GM18519 (cell line): Measurements from ENCODE around the gene SLC12A2.

ENCODE experiments used
- ATAC-seq: cut with Tn5 transposase; IDR thresholded peaks from one replicate; pipeline ENCODE4 v1.9.1; 2021; ENCODE audit warnings: mild to moderate bottlenecking, moderate library complexity; ENCODE audit not compliant: unreplicated experiment, low FRiP score

Gene SLC12A2

DNA sequence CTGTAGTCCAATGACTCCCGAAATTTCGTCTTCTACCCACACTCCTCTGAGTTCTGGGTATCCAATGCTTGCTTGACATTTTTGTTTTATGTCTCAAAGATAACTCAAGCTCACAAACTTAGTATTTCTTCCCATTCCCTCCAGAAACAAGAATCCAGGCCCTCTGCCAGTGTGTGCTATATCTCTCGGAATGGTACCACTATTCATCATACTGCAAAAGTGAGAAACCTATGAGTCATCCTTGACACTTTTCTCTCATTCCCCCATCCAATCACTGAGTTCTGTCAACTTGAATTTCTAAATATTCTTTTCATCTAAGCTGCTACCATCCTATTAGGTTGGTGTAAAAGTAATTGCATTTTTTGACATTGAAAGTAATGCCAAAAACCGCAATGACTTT, 9.8 kb downstream of the SLC12A2 start:
- no peak for ATAC-seq

DNA sequence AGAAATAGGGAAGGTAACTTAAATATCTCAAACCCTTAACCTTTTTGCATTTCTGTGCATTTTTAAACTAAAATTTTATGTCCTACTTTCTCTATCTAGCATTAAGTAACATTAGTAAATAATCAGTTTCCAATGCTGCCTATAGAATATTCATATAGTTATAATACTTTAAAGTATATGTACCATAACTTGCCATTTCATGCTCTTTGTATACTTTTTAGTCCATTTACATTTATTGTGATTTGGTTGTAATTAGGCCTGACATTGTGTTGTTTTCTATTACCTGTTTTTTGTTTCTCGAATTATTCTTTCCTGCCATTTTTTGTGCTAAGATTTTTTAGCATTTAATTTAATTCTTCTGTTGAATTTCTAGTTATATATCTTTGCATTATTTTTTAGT, 13.7 kb downstream of the SLC12A2 start:
- ATAC-seq, result no peak

DNA sequence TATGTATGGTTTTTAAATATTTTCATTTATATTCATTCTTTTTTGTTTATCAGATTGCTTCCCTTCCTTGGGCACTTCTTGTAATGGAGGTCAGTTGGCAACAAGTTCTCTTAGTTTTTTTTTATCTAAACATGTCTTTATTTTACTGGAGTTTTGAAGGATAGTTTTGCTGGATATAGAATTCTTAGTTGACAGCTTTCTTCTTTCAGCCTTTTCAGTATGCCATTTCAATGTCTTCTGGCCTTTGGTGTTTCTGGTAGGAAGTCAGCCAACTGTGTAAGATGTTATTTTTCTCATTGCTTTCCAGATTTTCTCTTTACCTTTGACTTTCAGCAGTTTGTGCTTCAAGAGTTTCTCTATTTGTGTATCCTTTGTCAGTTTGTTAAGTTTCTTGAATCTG, 14.2 kb downstream of the SLC12A2 start:
- no peak for ATAC-seq

DNA sequence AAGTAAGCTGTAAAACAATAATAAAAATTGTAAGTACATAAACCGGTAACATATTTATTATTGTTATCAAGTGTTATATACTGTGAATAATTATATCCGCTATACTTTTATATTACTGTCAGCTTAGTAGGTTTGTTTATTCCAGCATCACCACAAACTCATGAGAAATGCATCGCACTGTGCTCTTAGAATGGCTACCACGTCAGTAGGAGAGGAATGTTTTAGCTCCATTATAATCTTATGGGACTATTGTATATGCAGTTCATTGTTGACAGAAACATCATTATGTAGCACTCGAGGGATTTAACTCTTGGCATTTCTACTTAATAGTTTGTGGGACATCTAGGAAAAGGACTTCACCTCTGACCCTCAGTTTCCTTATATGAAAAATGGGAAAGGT, 16.4 kb downstream of the SLC12A2 start:
- ATAC-seq, result no peak

DNA sequence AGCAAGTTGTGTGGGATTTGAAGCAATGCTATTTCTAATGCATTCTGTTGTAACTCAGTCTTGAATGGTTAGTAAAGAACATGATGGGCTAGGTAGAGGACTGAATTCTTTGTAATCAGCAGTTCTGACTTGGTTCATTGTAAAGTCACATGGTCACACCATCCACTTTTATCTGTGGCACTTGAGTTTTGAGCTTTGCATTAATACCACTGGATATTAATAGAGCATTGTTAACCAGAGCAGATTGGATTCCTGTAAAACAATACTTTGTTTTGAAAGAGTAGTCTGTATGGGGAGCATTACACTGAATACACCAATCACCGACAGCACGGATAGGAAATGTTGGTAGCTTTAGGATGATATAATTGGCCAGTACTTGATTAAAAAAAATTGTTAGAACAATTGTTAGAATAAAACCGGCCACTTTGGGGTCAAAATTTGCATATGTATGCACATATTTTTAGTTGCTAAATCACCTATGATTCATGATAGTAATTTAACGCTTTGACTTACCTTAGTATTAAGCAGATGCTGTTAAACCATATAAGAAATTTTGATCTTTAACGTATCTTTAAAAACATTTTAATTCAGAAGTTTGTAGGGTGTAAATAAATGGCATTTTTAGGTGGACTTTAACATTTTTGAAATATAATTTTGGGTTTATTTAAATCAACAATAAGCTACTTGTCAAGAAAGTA, 17.4 kb downstream of the SLC12A2 start:
- no peak for ATAC-seq

DNA sequence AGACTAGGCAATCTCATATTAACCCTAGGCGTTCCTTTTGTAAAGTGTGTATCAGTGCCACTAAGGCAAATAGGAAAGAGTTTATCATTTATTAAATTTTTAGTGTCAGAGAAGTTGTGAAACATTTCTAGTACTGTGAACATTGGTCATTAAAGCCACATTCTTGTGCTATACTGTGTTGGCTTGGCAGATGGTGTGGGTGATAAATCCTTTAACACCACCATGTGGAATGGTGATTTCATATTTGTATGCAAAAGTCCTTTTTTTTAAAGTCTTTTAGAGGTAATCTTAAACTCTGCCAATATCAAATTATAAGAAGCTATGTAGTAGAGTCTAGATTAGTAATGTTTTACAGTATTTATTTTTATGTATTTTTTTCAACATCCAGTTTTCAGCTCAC, 18.1 kb downstream of the SLC12A2 start:
- no peak for ATAC-seq

DNA sequence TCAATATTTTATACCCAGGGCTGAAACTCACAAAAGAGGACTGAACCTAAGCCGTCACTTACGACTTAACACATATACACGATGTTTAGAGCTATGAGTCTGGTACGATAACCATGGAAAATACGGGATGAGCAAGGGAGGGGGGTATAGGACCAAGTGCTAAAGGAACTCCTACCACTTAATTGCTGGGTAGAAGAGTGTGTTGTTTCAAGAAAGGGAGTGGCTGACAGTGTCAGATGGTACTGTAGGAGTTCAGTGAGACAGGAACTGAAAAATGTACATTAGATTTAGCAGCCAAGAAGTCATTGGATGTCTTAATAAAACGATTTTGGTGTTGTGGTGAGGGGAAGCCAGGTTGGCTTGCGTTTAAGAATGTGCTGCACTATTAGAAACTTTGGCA, 21.6 kb downstream of the SLC12A2 start:
- no peak for ATAC-seq

DNA sequence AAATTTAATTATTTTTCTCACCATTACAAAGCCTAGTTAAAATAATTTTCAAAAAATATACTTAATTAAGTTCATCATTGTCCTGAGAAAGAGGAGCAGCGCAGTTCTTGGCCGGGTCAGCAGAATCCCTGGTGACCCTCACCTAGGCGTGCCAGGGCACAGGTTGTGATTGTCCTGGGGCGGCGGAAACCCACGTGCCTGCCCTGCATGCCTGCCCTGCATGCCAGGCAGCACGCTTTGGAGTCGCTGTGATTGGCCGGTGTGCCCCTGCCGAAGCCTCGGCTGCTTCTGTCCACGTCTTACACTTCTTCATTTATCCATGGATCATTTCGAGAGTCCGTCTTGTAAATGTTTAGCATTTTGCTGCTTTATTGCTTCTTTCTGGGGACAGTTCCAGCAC, 25.6 kb downstream of the SLC12A2 start:
- ATAC-seq, result no peak

DNA sequence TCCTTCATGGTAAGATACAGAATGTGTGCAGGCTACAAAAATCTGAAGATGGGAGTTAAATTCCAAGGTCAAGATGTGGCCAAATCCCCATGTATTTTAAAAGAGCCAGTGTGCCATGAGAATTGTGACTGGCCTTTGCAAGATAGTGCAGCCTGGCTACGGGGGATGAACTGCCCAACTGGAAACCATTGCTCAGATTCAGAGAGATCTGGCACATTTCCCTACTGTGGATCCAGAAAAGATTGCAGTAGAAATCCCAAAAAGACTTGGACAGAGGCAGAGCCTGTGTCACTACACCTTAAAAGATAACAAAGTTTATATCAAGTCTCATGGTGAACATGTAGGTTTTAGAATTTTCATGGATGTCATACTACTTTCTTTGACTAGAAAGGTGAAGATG, 26.2 kb downstream of the SLC12A2 start:
- ATAC-seq, result no peak

DNA sequence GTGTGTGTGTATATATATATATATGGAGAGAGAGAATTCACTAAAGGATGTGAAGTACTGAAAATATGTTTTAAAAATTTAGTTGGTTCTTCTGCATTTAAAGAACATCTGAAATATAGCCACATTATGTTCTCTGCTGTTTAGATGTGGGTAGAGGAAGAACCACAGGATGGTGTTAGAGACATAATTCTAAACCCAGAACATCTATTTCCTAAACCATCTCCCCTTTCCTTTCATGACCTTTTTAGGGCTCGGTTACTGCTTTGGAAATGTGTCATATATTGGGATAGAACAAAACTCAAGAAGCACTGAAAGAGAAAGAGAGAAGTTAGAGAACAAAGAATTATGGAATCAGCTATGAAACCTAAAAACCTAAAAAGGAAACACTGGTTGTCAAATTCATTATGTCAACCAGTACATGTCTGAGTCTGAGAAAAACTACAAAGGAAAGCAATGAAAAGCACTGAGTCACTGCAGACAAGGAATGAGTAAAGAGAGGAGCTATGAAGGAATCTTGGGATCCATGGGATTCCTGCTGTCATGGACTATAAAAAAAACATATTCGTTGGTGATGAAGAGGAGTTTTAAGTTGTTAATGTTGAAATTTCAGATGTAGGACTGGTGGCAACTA, 28.4 kb downstream of the SLC12A2 start:
- ATAC-seq, result no peak

DNA sequence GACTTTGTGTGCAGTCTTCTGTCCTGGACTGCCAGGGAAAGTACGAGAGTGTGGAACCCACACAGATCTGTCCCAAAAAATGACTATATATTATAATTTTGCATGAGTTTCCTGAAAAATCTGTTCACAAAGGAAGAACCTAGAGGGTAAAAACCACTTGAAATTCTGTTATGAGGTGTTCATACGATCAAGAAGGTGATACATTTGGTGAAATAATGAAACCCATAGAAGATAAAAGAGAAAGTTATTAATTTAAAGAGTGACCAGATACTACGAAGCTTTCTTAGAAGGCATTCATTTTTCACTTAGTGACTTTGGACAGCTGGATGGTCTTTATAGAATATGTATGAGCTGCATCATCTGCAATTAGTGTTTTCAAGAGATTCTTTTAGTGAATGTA, 32.9 kb downstream of the SLC12A2 start:
- no peak for ATAC-seq

DNA sequence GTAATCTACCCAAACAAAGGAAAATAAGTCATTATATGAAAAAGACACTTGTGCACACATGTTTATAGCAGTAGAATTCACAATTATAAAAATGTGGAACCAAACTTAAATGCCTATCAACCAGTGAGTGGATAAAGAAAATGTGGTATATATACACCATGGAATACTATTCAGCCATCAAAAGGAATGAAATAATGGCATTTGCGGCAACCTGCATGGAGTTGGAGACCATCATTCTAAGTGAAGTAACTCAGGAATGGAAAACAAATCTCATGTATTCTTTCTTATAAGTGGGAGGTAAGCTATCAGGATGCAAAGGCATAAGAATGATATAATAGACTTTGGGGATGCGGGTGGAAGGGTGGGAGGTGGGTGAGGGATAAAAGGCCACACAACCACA, 34.6 kb downstream of the SLC12A2 start:
- no peak for ATAC-seq

DNA sequence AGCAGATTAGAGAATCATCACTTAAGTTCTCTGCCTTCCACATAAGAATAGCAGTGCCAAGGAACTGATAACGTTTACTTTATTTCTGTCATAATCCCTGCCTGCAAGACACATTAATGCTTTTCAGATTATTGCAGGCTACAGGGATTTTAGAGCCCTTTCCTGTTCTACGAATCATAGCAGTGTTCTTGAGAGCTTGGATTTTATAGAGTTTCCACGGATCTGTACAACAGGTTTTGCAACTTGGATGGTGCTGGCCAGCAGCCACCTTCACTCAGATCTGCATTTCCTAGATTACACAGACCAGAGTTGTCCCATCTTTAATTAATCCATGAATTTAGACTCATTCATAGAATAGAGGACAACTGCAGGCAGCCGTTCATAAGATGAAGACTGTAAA, 38.1 kb downstream of the SLC12A2 start:
- ATAC-seq, result no peak

DNA sequence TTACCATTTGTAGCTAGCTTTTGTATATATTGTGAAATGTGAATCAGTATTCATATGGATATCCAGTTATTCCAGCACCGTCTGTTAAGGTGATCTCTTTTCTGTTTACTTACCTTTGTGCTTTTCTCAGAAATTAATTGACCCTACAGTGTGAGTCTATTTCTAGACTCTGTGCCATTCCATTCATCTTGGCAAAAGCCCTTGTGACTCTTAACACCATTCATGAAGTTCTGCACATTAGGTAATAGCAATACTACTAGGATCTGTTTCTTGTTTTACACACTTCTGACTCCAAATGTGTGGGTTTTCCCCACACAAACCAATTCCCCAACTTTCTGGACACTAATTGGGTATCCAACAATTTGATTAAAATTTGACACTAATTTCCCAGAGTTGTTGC, 40.4 kb downstream of the SLC12A2 start:
- ATAC-seq, result no peak

DNA sequence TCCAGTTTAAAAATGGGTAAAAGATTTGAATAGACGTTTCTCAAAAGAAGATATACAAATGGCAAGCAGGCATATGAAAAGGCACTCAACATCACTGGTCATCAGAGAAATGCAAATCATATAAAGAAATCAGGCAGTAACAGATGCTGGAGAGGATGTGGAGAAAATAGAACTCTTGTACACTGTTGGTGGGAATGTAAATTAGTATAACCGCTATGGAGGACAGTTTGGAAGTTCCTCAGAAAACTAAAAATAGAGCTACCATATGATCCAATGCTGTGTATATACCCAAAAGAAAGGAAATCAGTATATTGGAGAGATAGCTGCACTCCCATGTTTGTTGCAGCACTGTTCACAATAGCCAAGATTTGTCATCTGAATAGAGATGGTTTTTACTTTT, 42.7 kb downstream of the SLC12A2 start:
- no peak for ATAC-seq

DNA sequence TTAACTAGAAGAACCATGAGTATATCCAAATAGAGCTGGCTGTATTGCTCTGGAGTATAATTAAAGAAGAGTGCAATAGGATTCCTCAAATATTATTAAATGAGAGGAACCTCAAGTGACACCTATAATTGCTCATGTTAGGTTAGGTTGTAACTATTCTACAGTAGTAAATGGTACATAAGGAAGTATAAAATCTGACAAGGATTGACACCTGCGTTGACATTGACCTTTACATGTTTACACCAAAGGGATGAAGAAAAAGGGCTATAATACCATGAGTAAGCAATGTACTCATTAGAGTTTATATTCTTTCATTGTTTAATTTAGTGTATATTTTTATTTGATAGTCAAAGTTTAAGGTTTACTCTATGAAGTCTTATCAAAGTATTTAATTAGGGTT, 48.9 kb downstream of the SLC12A2 start:
- ATAC-seq, result no peak

DNA sequence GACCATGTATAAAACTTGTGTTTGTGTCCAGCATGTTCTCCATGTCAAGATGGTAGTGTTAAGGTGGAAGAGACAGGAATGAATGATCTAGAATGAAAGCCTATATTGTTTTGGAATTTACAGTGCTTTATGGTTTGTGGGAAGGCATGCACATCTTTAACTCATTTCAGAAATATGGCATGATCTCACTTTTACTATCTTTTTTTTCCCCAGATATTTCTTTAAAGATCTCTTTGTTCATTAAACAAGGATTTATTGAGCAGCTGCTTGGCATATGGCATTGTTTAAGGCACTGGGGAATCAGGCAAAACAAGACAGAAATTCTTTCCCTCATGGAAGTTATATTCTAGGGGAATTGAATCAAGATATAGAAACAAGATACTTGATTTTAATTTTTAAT, 51.7 kb downstream of the SLC12A2 start:
- no peak for ATAC-seq

DNA sequence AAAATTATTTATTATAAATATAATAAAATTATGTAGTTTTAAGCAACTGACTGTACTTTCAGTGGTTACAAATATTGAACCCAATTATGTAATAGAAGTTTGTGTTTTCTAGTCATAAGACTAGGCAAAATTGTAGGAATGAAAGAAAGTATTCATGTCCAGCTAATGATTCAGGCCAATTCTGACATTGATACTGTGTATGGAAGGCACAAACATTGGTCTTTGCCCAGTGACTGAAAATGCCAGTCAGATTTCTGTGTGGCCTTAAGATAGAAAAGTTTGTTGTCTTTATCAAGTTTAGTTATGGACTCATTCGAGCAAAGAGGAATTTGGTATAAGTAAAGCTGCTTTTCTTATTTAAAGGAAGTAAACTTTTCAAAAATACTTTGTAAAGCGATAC, 60.3 kb downstream of the SLC12A2 start:
- ATAC-seq, result no peak

DNA sequence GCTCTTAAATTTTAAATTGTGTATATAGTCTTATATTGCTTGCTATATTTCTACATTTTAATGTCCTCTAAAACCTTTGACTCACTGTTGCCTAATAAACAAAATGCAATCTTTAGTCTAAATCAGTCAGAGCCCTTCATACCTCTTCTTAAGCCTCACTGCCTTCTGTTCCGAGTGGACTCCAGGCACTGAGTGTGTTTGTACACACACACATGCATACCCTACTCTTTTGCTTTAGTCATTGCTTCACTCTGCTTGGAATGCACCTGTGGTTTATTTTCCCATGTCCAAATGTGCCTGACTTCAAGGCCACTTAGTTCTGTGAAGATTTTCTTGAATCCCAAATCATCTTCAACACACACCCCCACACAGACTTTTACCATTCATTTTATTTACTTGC, 60.9 kb downstream of the SLC12A2 start:
- no peak for ATAC-seq

DNA sequence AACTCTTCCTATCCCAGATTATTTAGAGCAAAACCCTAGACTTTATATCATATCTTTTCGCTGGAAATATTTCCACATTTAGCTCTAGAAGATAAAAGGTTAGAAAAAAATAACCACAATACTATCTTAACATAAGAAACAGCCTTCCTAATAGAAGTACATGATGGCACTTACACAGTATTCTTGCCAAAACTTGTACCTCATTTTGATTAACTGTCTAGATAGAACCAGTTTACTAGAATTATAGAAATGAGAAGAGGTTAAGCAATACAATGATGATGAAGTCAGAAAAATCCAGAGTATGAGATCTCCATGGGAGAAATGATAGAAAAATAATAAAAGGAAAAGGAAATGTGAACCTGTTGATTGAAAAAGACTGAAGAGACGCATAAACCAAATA, 63.1 kb downstream of the SLC12A2 start:
- no peak for ATAC-seq

DNA sequence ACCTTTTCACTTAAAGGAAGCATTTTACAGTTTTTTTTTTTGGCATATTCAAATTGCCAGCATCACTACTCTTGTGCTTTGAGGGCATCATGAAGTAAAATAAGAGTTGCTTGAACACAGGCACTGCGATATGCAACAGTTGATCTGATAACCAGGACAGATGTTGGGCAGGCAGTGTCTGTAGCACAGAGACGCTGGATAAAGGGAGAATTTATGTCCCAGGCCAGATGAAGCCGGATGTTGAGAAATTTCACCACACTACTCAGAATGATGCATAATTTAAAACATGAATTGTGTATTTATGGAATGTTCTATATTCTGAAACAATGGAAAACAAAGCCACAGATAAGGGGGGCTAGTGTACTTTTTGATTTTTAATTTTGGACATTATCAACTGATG, 71.4 kb downstream of the SLC12A2 start:
- ATAC-seq, result no peak

DNA sequence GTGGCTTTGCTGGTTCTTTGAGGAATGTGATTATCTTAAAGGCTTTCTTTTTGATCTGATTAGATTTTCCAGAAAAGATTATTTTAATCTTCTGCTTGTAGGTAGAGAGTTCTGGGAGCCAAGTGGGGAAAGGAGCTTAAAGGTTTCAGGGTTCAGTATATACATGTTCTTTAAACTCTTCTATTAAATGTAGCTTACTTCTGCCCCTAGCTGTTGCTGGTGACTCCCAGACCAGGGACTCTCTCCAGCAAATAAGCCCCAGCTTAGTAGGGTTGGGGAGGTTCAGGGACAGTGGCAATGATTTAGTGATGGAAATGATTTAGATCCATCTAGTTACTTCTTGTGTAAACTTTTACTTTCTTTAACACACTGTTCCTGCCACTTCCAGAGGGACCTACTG, 72.2 kb downstream of the SLC12A2 start:
- ATAC-seq, result no peak

DNA sequence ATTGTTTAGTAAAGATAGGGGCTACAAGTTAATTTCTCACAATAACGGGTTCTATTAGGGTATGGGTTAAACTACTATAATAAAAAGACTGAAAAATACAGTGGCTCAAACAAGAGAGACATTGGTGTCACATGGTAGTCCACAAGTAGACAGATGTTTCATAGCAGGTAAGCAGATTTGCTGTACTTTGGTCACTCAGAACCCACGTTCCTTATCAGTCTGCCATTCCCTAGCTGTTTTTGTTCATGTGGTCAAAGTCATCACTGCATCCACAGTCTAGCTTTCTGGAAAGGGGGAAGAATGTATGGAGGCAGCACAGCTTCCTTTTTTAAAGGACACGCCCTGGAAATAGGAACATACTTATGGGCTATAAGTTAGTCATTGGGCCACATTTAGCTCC, 73.0 kb downstream of the SLC12A2 start:
- no peak for ATAC-seq
